MM.1S (cell line): Measurements from ENCODE around the gene CRYM.

Experiments
- DNase-seq: peaks from one replicate; pipeline ENCODE4 v3.0.0-alpha.2; 2015
- H2AFZ ChIP-seq: fragments of 300-600 bp; sonication (generic); 2 replicates; pipeline ENCODE4 v1.6.0; 2016; ENCODE audit warnings: antibody characterized with exemption, low read length
- H3F3A ChIP-seq: fragments of 300-600 bp; sonication (generic); 2 replicates; pipeline ENCODE4 v1.6.1; 2016; ENCODE audit warnings: mild to moderate bottlenecking, antibody characterized with exemption, low read length, moderate library complexity, mixed read lengths; ENCODE audit not compliant: insufficient read depth
- H3K27ac ChIP-seq: fragments of 300-600 bp; sonication (generic); 2 replicates; pipeline ENCODE4 v1.5.1; 2016; ENCODE audit warnings: mild to moderate bottlenecking, low read length
- H3K27me3 ChIP-seq: fragments of 300-600 bp; sonication (generic); replicated peaks from 2 replicates; pipeline ENCODE4 v1.6.0; 2016; ENCODE audit warnings: low read length; ENCODE audit not compliant: insufficient read depth
- H3K36me3 ChIP-seq: fragments of 300-600 bp; sonication (generic); replicated peaks from 2 replicates; pipeline ENCODE4 v1.6.1; 2016; ENCODE audit warnings: mild to moderate bottlenecking, low read length, mixed read lengths; ENCODE audit not compliant: insufficient read depth
- H3K4me1 ChIP-seq: fragments of 300-600 bp; sonication (generic); 2 replicates; pipeline ENCODE4 v1.6.1; 2016; ENCODE audit warnings: low read length, mixed read lengths
- H3K4me2 ChIP-seq: fragments of 300-600 bp; sonication (generic); 2 replicates; pipeline ENCODE4 v1.6.0; 2016; ENCODE audit warnings: low read depth, low read length
- H3K4me3 ChIP-seq: fragments of 300-600 bp; sonication (generic); 2 replicates; pipeline ENCODE4 v1.5.1; 2016; ENCODE audit warnings: low read length, mixed read lengths
- H3K79me2 ChIP-seq: fragments of 300-600 bp; sonication (generic); 2 replicates; pipeline ENCODE4 v1.6.1; 2016; ENCODE audit warnings: mixed run types, low read length, mixed read lengths
- H3K9ac ChIP-seq: fragments of 300-600 bp; sonication (generic); 2 replicates; pipeline ENCODE4 v1.6.1; 2016; ENCODE audit warnings: low read length, mixed read lengths
- H3K9me2 ChIP-seq: fragments of 300-600 bp; sonication (generic); replicated peaks from 2 replicates; pipeline ENCODE4 v1.6.1; 2016; ENCODE audit warnings: mild to moderate bottlenecking, low read length, mixed read lengths; ENCODE audit not compliant: insufficient read depth
- H3K9me3 ChIP-seq: fragments of 300-600 bp; sonication (generic); replicated peaks from 2 replicates; pipeline ENCODE4 v1.6.1; 2016; ENCODE audit warnings: mild to moderate bottlenecking, low read length, mixed read lengths; ENCODE audit not compliant: insufficient read depth
- H4K20me1 ChIP-seq: fragments of 300-600 bp; sonication (generic); 2 replicates; pipeline ENCODE4 v1.6.1; 2016; ENCODE audit warnings: mild to moderate bottlenecking, low read length, moderate library complexity, mixed read lengths; ENCODE audit not compliant: insufficient read depth
- EZH2 ChIP-seq: fragments of 300-600 bp; sonication (generic); optimal IDR thresholded peaks from 2 replicates; pipeline ENCODE3; 2017; ENCODE audit warnings: low read depth, mild to moderate bottlenecking, antibody characterized with exemption, low read length, mixed read lengths
- EZH2phosphoT487 ChIP-seq: fragments of 300-600 bp; sonication (generic); IDR thresholded peaks from 2 replicates; pipeline ENCODE4 v1.6.1; 2018; ENCODE audit warnings: antibody characterized with exemption, low read length
- TF ChIP-seq, protein P1 (sequence below): fragments of 300-600 bp; sonication (generic); IDR thresholded peaks from 2 replicates; pipeline ENCODE4 v1.5.1; 2016; ENCODE audit warnings: antibody characterized with exemption, low read length, mixed read lengths

CRYM gene

DNA sequence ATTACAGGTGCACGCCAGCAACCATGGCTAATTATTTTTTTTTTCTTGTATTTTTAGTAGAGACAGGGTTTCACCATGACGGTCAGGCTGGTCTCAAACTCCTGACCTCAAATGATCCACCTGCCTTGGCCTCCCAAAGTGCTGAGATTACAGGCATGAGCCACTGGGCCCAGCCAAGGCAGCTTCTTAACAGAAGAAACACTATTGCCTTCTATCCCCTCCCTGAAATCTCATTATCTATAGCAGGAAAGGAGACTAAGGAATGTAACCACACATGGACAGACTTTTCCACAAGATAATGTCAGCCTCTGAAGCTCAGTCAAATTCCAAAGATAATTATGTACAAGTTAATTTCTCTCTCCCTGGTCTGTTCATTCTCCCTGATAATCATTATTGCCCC is 61.0 kb downstream of the CRYM start:
- H3K27me3 ChIP-seq = no peaks in the 10 kb centered on the region

DNA sequence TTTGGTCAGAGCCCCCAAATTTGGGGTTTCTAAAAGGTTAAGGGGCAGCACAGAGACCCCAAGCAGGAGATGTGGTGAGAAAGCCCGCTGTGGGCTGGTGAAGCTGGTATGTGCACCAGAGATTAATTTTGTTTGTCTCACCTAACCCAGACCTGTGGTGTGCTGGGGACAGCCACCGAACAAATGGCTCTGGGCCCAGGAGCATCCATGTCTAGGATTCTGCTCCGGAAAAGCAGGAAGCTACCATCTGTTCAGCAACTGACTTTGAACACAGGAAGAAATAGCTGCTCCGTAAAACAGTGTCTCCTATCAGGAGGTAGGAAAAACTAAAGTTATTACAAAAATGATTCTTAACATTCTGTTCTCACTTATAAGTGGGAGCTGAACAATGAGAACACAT is 64.0 kb downstream of the CRYM start:
- H3K4me3 ChIP-seq = no peak overlapping the region
- H3K9me2 ChIP-seq = no peaks in the 10 kb centered on the region
- TF ChIP-seq, protein P1, sequence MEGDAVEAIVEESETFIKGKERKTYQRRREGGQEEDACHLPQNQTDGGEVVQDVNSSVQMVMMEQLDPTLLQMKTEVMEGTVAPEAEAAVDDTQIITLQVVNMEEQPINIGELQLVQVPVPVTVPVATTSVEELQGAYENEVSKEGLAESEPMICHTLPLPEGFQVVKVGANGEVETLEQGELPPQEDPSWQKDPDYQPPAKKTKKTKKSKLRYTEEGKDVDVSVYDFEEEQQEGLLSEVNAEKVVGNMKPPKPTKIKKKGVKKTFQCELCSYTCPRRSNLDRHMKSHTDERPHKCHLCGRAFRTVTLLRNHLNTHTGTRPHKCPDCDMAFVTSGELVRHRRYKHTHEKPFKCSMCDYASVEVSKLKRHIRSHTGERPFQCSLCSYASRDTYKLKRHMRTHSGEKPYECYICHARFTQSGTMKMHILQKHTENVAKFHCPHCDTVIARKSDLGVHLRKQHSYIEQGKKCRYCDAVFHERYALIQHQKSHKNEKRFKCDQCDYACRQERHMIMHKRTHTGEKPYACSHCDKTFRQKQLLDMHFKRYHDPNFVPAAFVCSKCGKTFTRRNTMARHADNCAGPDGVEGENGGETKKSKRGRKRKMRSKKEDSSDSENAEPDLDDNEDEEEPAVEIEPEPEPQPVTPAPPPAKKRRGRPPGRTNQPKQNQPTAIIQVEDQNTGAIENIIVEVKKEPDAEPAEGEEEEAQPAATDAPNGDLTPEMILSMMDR = no peak
- TF ChIP-seq EZH2phosphoT487 (no peak), EZH2 (no peak)
- no peaks in the 10 kb centered on the region for H3K9me3 ChIP-seq
- H3K36me3 ChIP-seq = no peaks in the 10 kb centered on the region
- H3K4me2 ChIP-seq = no peak overlapping the region
- H4K20me1 ChIP-seq = no peaks in the 10 kb centered on the region
- H3K9ac ChIP-seq = no peak overlapping the region
- H2AFZ ChIP-seq = no peak overlapping the region
- no peaks in the 10 kb centered on the region for H3F3A ChIP-seq
- H3K27me3 ChIP-seq = no peaks in the 10 kb centered on the region
- H3K79me2 ChIP-seq = no peaks in the 10 kb centered on the region
- no peaks in the 10 kb centered on the region for H3K4me1 ChIP-seq
- no peak overlapping the region for H3K27ac ChIP-seq
- DNase-seq = no peak

More for the DNA sequence above, 61.0 kb downstream of the CRYM start:
- no peak overlapping the region for H3K9ac ChIP-seq
- no peak for DNase-seq
- H3K9me3 ChIP-seq = no peaks in the 10 kb centered on the region
- H4K20me1 ChIP-seq = no peaks in the 10 kb centered on the region
- no peaks in the 10 kb centered on the region for H3K4me1 ChIP-seq
- H2AFZ ChIP-seq = no peak overlapping the region
- no peaks in the 10 kb centered on the region for H3K9me2 ChIP-seq
- H3K36me3 ChIP-seq = no peaks in the 10 kb centered on the region
- no peak overlapping the region for H3K27ac ChIP-seq
- no peak overlapping the region for H3K4me3 ChIP-seq
- no peaks in the 10 kb centered on the region for H3K79me2 ChIP-seq
- TF ChIP-seq, protein P1 = no peak
- no peak overlapping the region for H3K4me2 ChIP-seq
- no peaks in the 10 kb centered on the region for H3F3A ChIP-seq

DNA sequence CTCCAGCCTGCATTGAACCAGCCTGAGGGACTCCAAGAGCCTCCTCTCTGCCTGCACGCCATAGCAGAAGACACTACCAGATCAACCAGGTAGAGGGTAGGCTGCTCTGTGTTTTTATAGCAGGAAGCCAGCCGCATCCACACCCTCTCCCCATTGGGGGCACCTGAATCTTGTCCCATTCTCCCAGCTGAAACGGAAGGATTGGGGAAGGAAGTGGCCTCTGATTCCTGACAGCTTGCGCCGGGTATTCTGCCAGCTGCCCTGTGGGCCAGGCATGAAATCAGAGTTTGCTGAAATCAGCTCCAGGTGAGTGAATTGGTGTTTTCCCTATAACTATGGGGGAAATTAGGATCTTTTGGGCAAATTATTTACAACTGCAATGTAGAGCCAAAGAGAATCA is 66.6 kb downstream of the CRYM start, which contains the start of gene ZP2:
ZP2 (minus strand) TSS at position 89 of the 400 bp plus-strand sequence; CDS start at position 62, 27 bp downstream.
- Histone ChIP-seq H3K79me2 (no peaks in the 10 kb centered on the region), H3K36me3 (no peaks in the 10 kb centered on the region), H4K20me1 (no peaks in the 10 kb centered on the region), H2AFZ (no peak within 1 kb of the TSS), H3K9me2 (no peaks in the 10 kb centered on the region), H3K27ac (no peak within 1 kb of the TSS), H3K4me1 (no peaks in the 10 kb centered on the region), H3K9ac (no peak within 1 kb of the TSS), H3F3A (no peaks in the 10 kb centered on the region), H3K4me2 (no peak within 1 kb of the TSS), H3K9me3 (no peaks in the 10 kb centered on the region), H3K4me3 (no peak within 1 kb of the TSS), H3K27me3 (no peaks in the 10 kb centered on the region)
- DNase-seq = no peak
- TF ChIP-seq EZH2phosphoT487 = no peak
- TF ChIP-seq, protein P1 = no peak
